ENCODE results near the gene BLOC1S3.
A peak's percentile ranks its signal among the peaks of the same experiment; 100 is the strongest.

The BLOC1S3 gene

GRCh38 chr19:45178262-45179071 lies at the start of gene BLOC1S3:
Gene BLOC1S3, plus strand, starts transcription at chr19:45178784. Its CDS starts 513 bp downstream, at chr19:45179297.
- Mint-ChIP-seq H3K4me3 (peak within 1 kb of the TSS; percentile 86 to 90), H3K4me1 (peaks cover 22 to 49% of the 10 kb centered on the region in 2 donors), H3K9me3 (no peaks in the 10 kb centered on the region), H3K36me3 (peaks cover 11 to 20% of the 10 kb centered on the region in 2 donors), H3K27ac (peak within 1 kb of the TSS; percentile 97), H3K27me3 (no peaks in the 10 kb centered on the region)
- DNase-seq (peak; percentile 99), ATAC-seq (replicated peaks) (peak; percentile 88 to 92)

- H3K4me3 Mint-ChIP-seq = no peak overlapping the region
- ATAC-seq (replicated peaks) = no peak
- H3K4me1 Mint-ChIP-seq = peaks cover 29 to 44% of the 10 kb centered on the region in 2 donors
- H3K27me3 Mint-ChIP-seq = no peaks in the 10 kb centered on the region
- DNase-seq = no peak
- H3K36me3 Mint-ChIP-seq = peaks cover 3 to 4% of the 10 kb centered on the region in 2 donors
- H3K9me3 Mint-ChIP-seq = no peaks in the 10 kb centered on the region
- H3K27ac Mint-ChIP-seq = no peak overlapping the region
These were observed 49.8 kb upstream of the BLOC1S3 start for GRCh38 chr19:45128806-45129205.

GRCh38 chr19:45130236-45130635 lies 48.3 kb upstream of the BLOC1S3 start:
- Mint-ChIP-seq H3K4me3 (no peak overlapping the region), H3K27ac (no peak overlapping the region), H3K4me1 (peaks cover 34 to 47% of the 10 kb centered on the region in 2 donors), H3K27me3 (no peaks in the 10 kb centered on the region), H3K36me3 (peaks cover 0 to 2% of the 10 kb centered on the region in 2 donors), H3K9me3 (no peaks in the 10 kb centered on the region)
- ATAC-seq (replicated peaks) (no peak), DNase-seq (no peak)

GRCh38 chr19:45130888-45131615 lies 47.5 kb upstream of the BLOC1S3 start:
- H3K36me3 Mint-ChIP-seq = peaks cover 0 to 2% of the 10 kb centered on the region in 2 donors
- no peak overlapping the region for H3K4me3 Mint-ChIP-seq
- no peak overlapping the region for H3K27ac Mint-ChIP-seq
- peaks cover 29 to 47% of the 10 kb centered on the region in 2 donors for H3K4me1 Mint-ChIP-seq
- no peaks in the 10 kb centered on the region for H3K27me3 Mint-ChIP-seq
- DNase-seq (no peak), ATAC-seq (replicated peaks) (peak; percentile 34 to 35)
- no peaks in the 10 kb centered on the region for H3K9me3 Mint-ChIP-seq

- Mint-ChIP-seq H3K27me3 (no peaks in the 10 kb centered on the region), H3K4me1 (peaks cover 40 to 56% of the 10 kb centered on the region in 2 donors), H3K36me3 (peaks cover 0 to 8% of the 10 kb centered on the region in 2 donors), H3K4me3 (no peak overlapping the region), H3K9me3 (no peaks in the 10 kb centered on the region), H3K27ac (peak overlapping the region; percentile 85)
- DNase-seq = no peak
- ATAC-seq (replicated peaks) = no peak
These were observed 44.9 kb upstream of the BLOC1S3 start for GRCh38 chr19:45133661-45134060.

GRCh38 chr19:45135176-45135885 lies 43.3 kb upstream of the BLOC1S3 start:
- peaks cover 2 to 9% of the 10 kb centered on the region in 2 donors for H3K36me3 Mint-ChIP-seq
- H3K27ac Mint-ChIP-seq = peak overlapping the region; percentile 85
- H3K4me3 Mint-ChIP-seq = no peak overlapping the region

GRCh38 chr19:45136507-45137178 lies 41.9 kb upstream of the BLOC1S3 start:
- Mint-ChIP-seq H3K36me3 (peaks cover 14 to 17% of the 10 kb centered on the region in 2 donors), H3K27ac (peak overlapping the region; percentile 72)
- DNase-seq = no peak

More at GRCh38 chr19:45135176-45135885, 43.3 kb upstream of the BLOC1S3 start:
- peaks cover 40 to 56% of the 10 kb centered on the region in 2 donors for H3K4me1 Mint-ChIP-seq
- ATAC-seq (replicated peaks) (no peak), DNase-seq (no peak)
- no peaks in the 10 kb centered on the region for H3K27me3 Mint-ChIP-seq
- H3K9me3 Mint-ChIP-seq = no peaks in the 10 kb centered on the region

GRCh38 chr19:45137179-45137761 lies 41.3 kb upstream of the BLOC1S3 start:
- no peaks in the 10 kb centered on the region for H3K9me3 Mint-ChIP-seq
- peak overlapping the region; percentile 68 to 71 for H3K4me3 Mint-ChIP-seq
- no peaks in the 10 kb centered on the region for H3K27me3 Mint-ChIP-seq
- peaks cover 34 to 51% of the 10 kb centered on the region in 2 donors for H3K4me1 Mint-ChIP-seq
- peak overlapping the region; percentile 72 for H3K27ac Mint-ChIP-seq
- peaks cover 17 to 19% of the 10 kb centered on the region in 2 donors for H3K36me3 Mint-ChIP-seq
- ATAC-seq (replicated peaks) (peak; percentile 96), DNase-seq (peak; percentile 42)

More at GRCh38 chr19:45136507-45137178, 41.9 kb upstream of the BLOC1S3 start:
- Mint-ChIP-seq H3K9me3 (no peaks in the 10 kb centered on the region), H3K27me3 (no peaks in the 10 kb centered on the region), H3K4me3 (peak overlapping the region; percentile 68 to 71), H3K4me1 (peaks cover 34 to 50% of the 10 kb centered on the region in 2 donors)
- ATAC-seq (replicated peaks) = peak; percentile 32 to 38

GRCh38 chr19:45138303-45138751 lies 40.3 kb upstream of the BLOC1S3 start:
- Mint-ChIP-seq H3K27ac (peak overlapping the region; percentile 20), H3K36me3 (peaks cover 26 to 28% of the 10 kb centered on the region in 2 donors), H3K27me3 (no peaks in the 10 kb centered on the region), H3K4me1 (peaks cover 42 to 51% of the 10 kb centered on the region in 2 donors), H3K4me3 (no peak overlapping the region), H3K9me3 (no peaks in the 10 kb centered on the region)
- ATAC-seq (replicated peaks) = no peak
- DNase-seq = no peak

GRCh38 chr19:45139286-45140143 lies 39.1 kb upstream of the BLOC1S3 start:
- Mint-ChIP-seq H3K36me3 (peaks cover 34 to 36% of the 10 kb centered on the region in 2 donors), H3K27ac (no peak overlapping the region), H3K9me3 (no peaks in the 10 kb centered on the region), H3K27me3 (no peaks in the 10 kb centered on the region), H3K4me1 (peaks cover 32 to 47% of the 10 kb centered on the region in 2 donors), H3K4me3 (no peak overlapping the region)
- no peak for DNase-seq
- no peak for ATAC-seq (replicated peaks)

- DNase-seq (no peak), ATAC-seq (replicated peaks) (no peak)
- no peak overlapping the region for H3K4me3 Mint-ChIP-seq
- H3K27ac Mint-ChIP-seq = no peak overlapping the region
- H3K9me3 Mint-ChIP-seq = no peaks in the 10 kb centered on the region
- peaks cover 30 to 42% of the 10 kb centered on the region in 2 donors for H3K4me1 Mint-ChIP-seq
- H3K36me3 Mint-ChIP-seq = peaks cover 34 to 37% of the 10 kb centered on the region in 2 donors
- H3K27me3 Mint-ChIP-seq = no peaks in the 10 kb centered on the region
These were observed 38.5 kb upstream of the BLOC1S3 start for GRCh38 chr19:45140144-45140503.

GRCh38 chr19:45140533-45140932 lies 38.1 kb upstream of the BLOC1S3 start:
- H3K4me1 Mint-ChIP-seq = peaks cover 30 to 38% of the 10 kb centered on the region in 2 donors
- ATAC-seq (replicated peaks) (no peak), DNase-seq (no peak)
- no peak overlapping the region for H3K27ac Mint-ChIP-seq
- no peaks in the 10 kb centered on the region for H3K9me3 Mint-ChIP-seq
- no peaks in the 10 kb centered on the region for H3K27me3 Mint-ChIP-seq
- H3K4me3 Mint-ChIP-seq = no peak overlapping the region
- peaks cover 34 to 37% of the 10 kb centered on the region in 2 donors for H3K36me3 Mint-ChIP-seq

Measured in stimulated activated naive B cell treated with anti-CD40 and anti-IgM and Interleukin-4, amounts not matched to agents 10 μg/mL and 1 μg/mL and 100 μg/mL, for 72 hours (primary cell).